HepG2 (cell line): ENCODE measurements around the gene POLDIP3. TPM values are rescaled to one million over a fixed set of nuclear protein-coding genes. Genes with fewer than 3 reads are reported as not detected.
"Not testable (repeated sequence)": the region's sequence is repeated elsewhere in the genome, so short reads cannot be mapped to it uniquely, and the experiment has no call there.

ENCODE experiments used
- ATAC-seq: fragments of 200-7000 bp; cut with Tn5 transposase; 3 replicates; pipeline ENCODE4 v1.9.1; 2020; ENCODE audit warnings: mild to moderate bottlenecking, moderate library complexity
- BruUV-seq: library from RNA; stranded (reverse); fragments of 400-500 nt; replicated peaks from 2 replicates; lab custom pipeline; 2021; lab: Mats Ljungman, UMichigan
- CTCF ChIA-PET: fragments of 300-600 bp; formaldehyde crosslinking; extraction: SDS; loops from one replicate; lab custom pipeline; 2021; ENCODE audit warnings: low total read pairs, inconsistent platforms, low intra/inter-chr PET ratio; lab: Yijun Ruan, JAX
- POLR2A ChIA-PET: fragments of 350-600 bp; sonication (Branson Sonifier 250); formaldehyde crosslinking; loops from one replicate; lab custom pipeline; 2020; ENCODE audit warnings: antibody characterized with exemption, inconsistent platforms; lab: Yijun Ruan, JAX
- DNase-seq: peaks from one replicate; pipeline ENCODE4 v3.0.0-alpha.2; 2015; ENCODE audit warnings: low spot score
- FAIRE-seq: peaks from 3 replicates; lab custom pipeline; 2011; peaks lifted over from hg19 to GRCh38; lab: Jason Lieb, UNC
- H2AFZ ChIP-seq: one replicate; pipeline ENCODE4 v1.6.1; 2011; ENCODE audit warnings: low read length, inconsistent platforms
- H3K27ac ChIP-seq: fragments of 300-600 bp; 3 replicates; pipeline ENCODE4 v1.8.0; 2011; ENCODE audit warnings: mixed run types, mild to moderate bottlenecking, mixed read lengths, low read length, inconsistent platforms; ENCODE audit not compliant: insufficient read depth; ENCODE audit errors: extremely low read length
- H3K27me3 ChIP-seq, 2 experiments: fragments of 200-600 bp in 1 of 2; 2 replicates in 1 of 2; 3 replicates in 1 of 2; pipeline versions ENCODE4 v1.6.0 to v1.8.0; 2011; ENCODE audit warnings: low read length in 2 of 2, mild to moderate bottlenecking in 2 of 2, moderate library complexity in 2 of 2, inconsistent platforms in 1 of 2; ENCODE audit not compliant: insufficient read depth in 2 of 2, control insufficient read depth in 1 of 2
- H3K36me3 ChIP-seq, 2 experiments: fragments of 200-600 bp in 1 of 2; replicated peaks in 1 of 2; 2 replicates in 1 of 2; 3 replicates in 1 of 2; pipeline versions ENCODE4 v1.5.1 to v1.8.0; 2011; ENCODE audit warnings: low read length in 2 of 2, inconsistent platforms in 1 of 2; ENCODE audit not compliant: insufficient read depth in 2 of 2, control insufficient read depth in 1 of 2
- H3K4me1 ChIP-seq: 2 replicates; pipeline ENCODE4 v1.5.1; 2012; ENCODE audit warnings: low read length, inconsistent platforms; ENCODE audit not compliant: insufficient read depth
- H3K4me2 ChIP-seq: 2 replicates; pipeline ENCODE4 v1.6.0; 2011; ENCODE audit warnings: low read depth, low read length, inconsistent platforms
- H3K4me3 ChIP-seq, 3 experiments: fragments of 200-600 bp in 1 of 3; sonication (generic), shearing (Covaris generic) in 1 of 3; replicated peaks in 1 of 3; 2 replicates each; pipeline ENCODE4 v1.5.1; 2011 to 2016; ENCODE audit warnings: low read length in 3 of 3, inconsistent platforms in 2 of 3, low read depth in 2 of 3, mild to moderate bottlenecking in 2 of 3, control low read depth in 1 of 3, mixed read lengths in 1 of 3; ENCODE audit not compliant: insufficient read depth in 1 of 3
- H3K79me2 ChIP-seq: one replicate; pipeline ENCODE4 v1.6.1; 2011; ENCODE audit warnings: low read length, inconsistent platforms; ENCODE audit not compliant: insufficient read depth
- H3K9ac ChIP-seq: 2 replicates; pipeline ENCODE4 v1.6.0; 2011; ENCODE audit warnings: mild to moderate bottlenecking, low read depth, low read length, inconsistent platforms; ENCODE audit not compliant: insufficient read depth
- H3K9me3 ChIP-seq: 2 replicates; pipeline ENCODE4 v1.5.1; 2012; ENCODE audit warnings: mild to moderate bottlenecking, low read length
- H4K20me1 ChIP-seq: 2 replicates; pipeline ENCODE4 v1.6.0; 2011; ENCODE audit warnings: inconsistent platforms, mild to moderate bottlenecking, low read length, moderate library complexity; ENCODE audit not compliant: insufficient read depth
- ARID3A ChIP-seq: IDR thresholded peaks from 2 replicates; pipeline ENCODE4 v1.6.1; 2012; ENCODE audit warnings: low read depth, low read length, improper control_type of control experiment
- ARID4A ChIP-seq: sonication (generic); formaldehyde crosslinking; IDR thresholded peaks from 2 replicates; pipeline ENCODE4 v1.5.0; 2020; ENCODE audit warnings: mild to moderate bottlenecking, missing genetic modification reagents, borderline replicate concordance
- MTERF4 ChIP-seq: sonication (generic); formaldehyde crosslinking; IDR thresholded peaks from 2 replicates; pipeline ENCODE4 v1.8.0; 2023; ENCODE audit warnings: mild to moderate bottlenecking, missing genetic modification reagents
- NR2F6 ChIP-seq, 2 experiments: IDR thresholded peaks; 2 replicates each; pipeline ENCODE4 v1.6.1; 2016; ENCODE audit warnings: antibody characterized with exemption in 1 of 2, mild to moderate bottlenecking in 1 of 2
- WGBS: methylation state at CpG from one replicate; pipeline ENCODE4 v1.1.6; 2017; ENCODE audit warnings: low lambda C conversion rate; 5-methylcytosine and 5-hydroxymethylcytosine counted together
- in situ Hi-C: cut with HindIII; loops from 2 replicates; pipeline ENCODE4 v1.10.0; 2017; ENCODE audit warnings: low pct_unique_long_range_greater_than_20kb; ENCODE audit not compliant: extremely low pct_ligation_motif_present
- intact Hi-C: fragments of 100-400 bp; cut with micrococcal nuclease; formaldehyde crosslinking; loops from one replicate; pipeline ENCODE4 v1.10.0; 2022; ENCODE audit not compliant: unreplicated experiment
- polyA plus RNA-seq, 8 experiments: library from polyadenylated mRNA; depleted of rRNA in 3 of 8; stranded (reverse) in 7 of 8; unstranded in 1 of 8; fragments of >200 nt; fragmentation: Illumina TruSeq in 4 of 8; extraction: Trizol in 4 of 8; gene quantifications; 2 replicates each; pipeline versions ENCODE4 v1.2.1 to v1.2.3, GENCODE V29; 2011 to 2016; ENCODE audit warnings: low read depth in 4 of 8, missing spikeins in 1 of 8, mixed read lengths in 1 of 8; ENCODE audit not compliant: insufficient read depth in 1 of 8
- total RNA-seq, 5 experiments: library from RNA; depleted of rRNA; stranded (reverse); fragments of >200 nt; fragmentation: Illumina TruSeq; extraction: Trizol; gene quantifications; 2 replicates each; pipeline ENCODE4 v1.2.3, GENCODE V29; 2016; ENCODE audit warnings: low read depth in 1 of 5

POLDIP3 gene
- total and polyA plus RNA-seq, 2 of the 13 experiments (the other 11 are each of a cell fraction or from before 2014, with no cell fraction given): 45.8 to 47.4 TPM

GRCh38 chr22:42577623-42578240 is 37.0 kb downstream of the POLDIP3 start (continued):
- TF ChIP-seq ARID4A (CRISPR knock-in tag) (no peak), NR2F6 (IDR thresholded peaks at IDR 0.05) (no peak), NR2F6 (CRISPR knock-in tag; IDR thresholded peaks at IDR 0.05) (no peak), MTERF4 (CRISPR knock-in tag) (no peak), ARID3A (no peak)

GRCh38 chr22:42577141-42577540 is 37.5 kb downstream of the POLDIP3 start:
- POLR2A ChIA-PET, FAIRE-seq, intact Hi-C loops, H3K4me2 ChIP-seq, H3K4me3 ChIP-seq, H3K9ac ChIP-seq, H4K20me1 ChIP-seq, H3K27ac ChIP-seq, ATAC-seq, H2AFZ ChIP-seq, in situ Hi-C loops, H3K27me3 ChIP-seq, H3K79me2 ChIP-seq, BruUV-seq, H3K4me1 ChIP-seq, DNase-seq, CTCF ChIA-PET, H3K9me3 ChIP-seq: not testable (repeated sequence)
- WGBS: 97% methylated on average over 5 of the region's 9 CpGs
- H3K36me3 ChIP-seq: peaks cover 10 to 24% of the 10 kb centered on the region in 2 experiments; a peak in 4 of 5 replicates
